Measurements from ENCODE around the gene CCR8. TPM values are rescaled to one million over a fixed set of nuclear protein-coding genes. Genes with fewer than 3 reads are reported as not detected.
"Not testable (repeated sequence)": the region's sequence is repeated elsewhere in the genome, so short reads cannot be mapped to it uniquely, and the experiment has no call there.

CCR8 gene
- polyA plus RNA-seq, 3 donors = not detected

DNA sequence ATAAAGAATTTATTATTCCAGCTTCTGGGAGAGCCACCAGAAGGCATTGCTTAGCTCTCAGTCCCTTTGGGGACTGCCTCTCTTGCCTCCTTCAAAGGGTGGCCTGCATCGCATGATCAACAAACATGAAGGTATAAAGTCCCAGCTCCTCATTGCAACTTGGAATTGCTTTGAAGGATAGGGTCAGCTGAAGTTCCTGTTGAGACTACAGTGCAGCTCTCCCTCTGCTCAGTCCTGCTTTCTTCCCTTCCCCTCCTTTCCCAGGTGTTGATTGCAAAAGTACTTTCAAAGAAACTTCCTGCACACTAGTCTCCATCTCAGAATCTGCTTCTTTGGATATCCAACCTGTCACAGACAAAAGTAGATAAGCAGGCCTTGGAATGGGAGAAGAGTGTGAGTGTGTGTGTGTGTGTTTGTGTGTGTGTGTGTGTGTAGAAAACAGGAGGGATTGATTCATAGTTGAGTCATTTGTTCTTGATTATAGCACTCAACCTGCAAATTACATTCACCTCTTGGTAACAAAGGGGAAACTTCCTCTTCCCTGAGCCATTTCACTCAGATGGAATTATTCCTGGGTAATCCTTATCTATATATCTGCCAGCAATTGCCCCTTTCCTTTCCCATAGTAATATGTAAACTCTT is 13.7 kb downstream of the CCR8 start:
- DNase-seq (ENCODE audit: extremely low read depth in 1 of 11, low read depth in 9 of 11, low spot score in 4 of 11) = no peak

DNA sequence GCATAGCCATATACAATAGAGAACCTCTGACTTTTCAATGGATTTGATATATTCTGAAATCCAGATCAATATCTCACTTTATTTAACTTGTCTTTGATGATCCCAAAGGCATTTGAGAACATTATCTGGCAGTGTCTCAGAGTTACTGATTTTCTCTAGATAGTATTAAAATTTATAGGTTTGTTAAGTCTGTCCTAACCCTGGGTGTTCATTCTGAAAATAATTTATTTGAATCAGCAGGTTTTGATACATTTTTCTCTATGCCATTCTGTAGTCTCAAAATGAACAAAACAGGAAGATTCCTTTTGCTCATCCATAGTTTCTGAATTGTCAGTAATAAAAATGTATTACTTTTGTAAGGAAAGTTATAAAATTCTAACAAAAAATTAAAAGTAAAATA is 14.3 kb downstream of the CCR8 start:
- DNase-seq (ENCODE audit: extremely low read depth in 1 of 11, low read depth in 9 of 11, low spot score in 4 of 11) = no peak

DNA sequence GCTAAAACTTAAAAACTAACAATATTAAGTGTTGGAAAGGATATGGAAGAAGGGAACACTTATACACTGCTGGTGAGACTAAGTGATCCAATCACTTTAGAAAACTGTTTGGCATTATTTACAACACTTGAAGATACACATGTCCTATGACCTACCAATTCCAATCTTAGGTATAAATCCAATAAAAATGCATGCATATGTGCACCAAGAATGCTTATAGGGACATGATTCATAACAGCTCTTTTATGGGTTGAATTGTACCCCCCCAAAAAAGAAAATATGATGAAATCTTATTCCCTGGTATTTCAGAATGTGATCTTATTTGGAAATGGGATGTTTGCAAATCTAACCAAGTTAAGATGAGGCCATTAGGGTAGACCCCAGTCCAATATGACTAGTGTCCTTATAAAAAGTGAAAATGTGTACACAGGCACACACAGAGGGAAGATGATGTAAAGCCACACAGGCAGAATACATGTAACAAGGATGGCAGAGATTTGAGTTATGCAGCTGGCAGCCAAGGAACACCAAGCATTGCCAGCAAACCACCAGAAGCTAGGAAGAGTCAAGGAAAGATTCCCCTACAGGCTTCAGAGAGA is 15.3 kb downstream of the CCR8 start:
- no peak for DNase-seq (ENCODE audit: extremely low read depth in 1 of 11, low read depth in 9 of 11, low spot score in 4 of 11)

GRCh38 chr3:39346785-39347585 is 17.5 kb downstream of the CCR8 start:
- no peak for DNase-seq (ENCODE audit: extremely low read depth in 1 of 11, low read depth in 9 of 11, low spot score in 4 of 11)

- no peak for DNase-seq (ENCODE audit: extremely low read depth in 1 of 11, low read depth in 9 of 11, low spot score in 4 of 11)
These were observed 18.0 kb downstream of the CCR8 start for GRCh38 chr3:39347586-39347876.

- no peak for DNase-seq (ENCODE audit: extremely low read depth in 1 of 11, low read depth in 9 of 11, low spot score in 4 of 11)
These were observed 19.6 kb downstream of the CCR8 start for GRCh38 chr3:39349080-39349479.

DNA sequence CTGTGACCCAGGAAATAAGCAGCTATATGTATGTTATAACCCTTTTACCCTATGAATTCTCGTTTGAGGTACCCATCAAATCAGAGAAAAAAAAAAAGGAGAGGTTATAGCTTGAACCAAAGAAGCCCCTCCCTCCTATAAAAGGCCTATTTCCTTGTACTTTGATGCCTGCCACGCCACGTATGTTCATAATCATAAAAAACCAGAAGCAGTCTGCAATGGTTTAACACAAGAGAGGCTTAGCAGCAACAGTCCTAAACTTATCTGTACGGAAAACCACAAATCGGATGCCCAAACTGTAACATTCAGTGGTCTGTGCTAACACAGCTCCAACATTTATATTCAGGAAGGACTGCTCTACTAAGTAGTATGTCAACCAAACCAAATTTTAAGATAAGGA is 21.2 kb downstream of the CCR8 start:
- DNase-seq (ENCODE audit: extremely low read depth in 1 of 11, low read depth in 9 of 11, low spot score in 4 of 11) = no peak

DNA sequence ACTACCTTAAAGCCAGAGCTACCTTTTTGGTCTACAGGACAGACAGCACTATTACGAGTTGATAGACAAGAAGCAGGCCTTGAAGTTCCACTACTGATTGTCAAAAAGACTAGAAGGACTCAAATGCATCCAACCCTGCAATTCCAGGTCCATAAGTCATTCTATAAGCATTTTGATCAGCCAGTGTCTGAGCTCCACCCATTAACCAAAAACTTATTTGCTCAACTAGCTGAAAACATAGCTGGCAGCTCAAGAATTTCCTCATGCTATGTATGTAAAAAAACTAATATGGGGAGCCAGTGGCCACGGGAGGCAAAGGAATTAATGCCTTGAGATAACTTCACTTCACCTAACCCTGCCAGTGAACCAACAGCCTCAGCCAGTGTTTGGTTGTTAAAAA is 21.6 kb downstream of the CCR8 start:
- not testable (repeated sequence) for DNase-seq (ENCODE audit: extremely low read depth in 1 of 11, low read depth in 9 of 11, low spot score in 4 of 11)

- not testable (repeated sequence) for DNase-seq (ENCODE audit: extremely low read depth in 1 of 11, low read depth in 9 of 11, low spot score in 4 of 11)
These were observed 23.8 kb downstream of the CCR8 start for GRCh38 chr3:39353168-39353927.

DNA sequence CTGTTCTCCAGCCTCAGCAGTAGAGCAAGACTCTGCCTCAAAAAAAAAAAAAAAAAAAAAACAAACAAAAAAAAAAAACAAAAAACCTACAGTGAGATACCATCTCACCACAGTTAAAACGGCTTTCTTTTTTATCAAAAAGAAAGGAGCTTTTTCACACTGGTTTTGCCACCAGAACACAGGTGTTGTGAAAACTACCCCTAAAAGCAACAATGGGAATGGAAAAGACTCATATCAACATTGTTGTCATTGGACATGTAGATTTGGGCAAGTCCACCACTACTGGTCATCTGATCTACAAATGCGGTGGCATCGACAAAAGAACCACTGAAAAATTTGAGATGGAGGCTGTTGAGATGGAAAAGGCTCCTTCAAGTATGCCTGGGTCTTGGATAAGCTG is 28.8 kb downstream of the CCR8 start:
- DNase-seq (ENCODE audit: extremely low read depth in 1 of 11, low read depth in 9 of 11, low spot score in 4 of 11) = no peak

- DNase-seq (ENCODE audit: extremely low read depth in 1 of 11, low read depth in 9 of 11, low spot score in 4 of 11) = no peak
These were observed 31.9 kb downstream of the CCR8 start for GRCh38 chr3:39361252-39361927.

DNA sequence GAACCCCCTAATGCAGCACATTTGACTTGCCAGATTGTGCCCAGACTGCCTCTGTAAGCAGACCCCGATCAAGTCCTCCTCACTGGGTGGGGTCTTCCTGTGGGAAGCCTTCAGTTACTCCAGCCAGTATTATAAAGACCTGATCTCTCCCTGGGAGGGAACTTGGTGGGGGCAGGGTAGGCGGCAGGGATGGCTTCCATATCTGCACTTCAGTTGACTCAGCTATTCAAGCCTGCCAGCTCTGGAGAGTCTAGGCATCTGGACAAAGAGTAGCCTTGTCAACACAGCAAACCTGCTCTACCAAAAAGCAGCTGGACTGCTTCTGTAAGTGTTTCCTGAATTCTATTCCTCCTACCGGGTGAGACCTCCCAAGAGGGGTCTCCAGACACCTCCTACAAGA is 32.7 kb downstream of the CCR8 start:
- DNase-seq (ENCODE audit: extremely low read depth in 1 of 11, low read depth in 9 of 11, low spot score in 4 of 11) = no peak

- DNase-seq (ENCODE audit: extremely low read depth in 1 of 11, low read depth in 9 of 11, low spot score in 4 of 11) = no peak
These were observed 33.3 kb downstream of the CCR8 start for GRCh38 chr3:39362812-39363211.

DNA sequence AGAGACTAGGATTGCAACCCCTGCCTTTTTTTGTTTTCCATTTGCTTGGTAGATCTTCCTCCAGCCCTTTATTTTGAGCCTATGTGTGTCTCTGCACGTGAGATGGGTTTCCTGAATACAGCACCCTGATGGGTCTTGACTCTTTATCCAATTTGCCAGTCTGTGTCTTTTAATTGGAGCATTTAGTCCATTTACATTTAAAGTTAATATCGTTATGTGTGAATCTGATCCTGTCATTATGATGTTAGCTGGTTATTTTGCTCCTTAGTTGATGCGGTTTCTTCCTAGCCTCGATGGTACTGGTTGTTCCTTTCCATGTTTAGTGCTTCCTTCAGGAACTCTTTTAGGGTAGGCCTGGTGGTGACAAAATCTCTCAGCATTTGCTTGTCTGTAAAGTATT is 40.9 kb downstream of the CCR8 start:
- DNase-seq (ENCODE audit: extremely low read depth in 1 of 11, low read depth in 9 of 11, low spot score in 4 of 11) = not testable (repeated sequence)

DNA sequence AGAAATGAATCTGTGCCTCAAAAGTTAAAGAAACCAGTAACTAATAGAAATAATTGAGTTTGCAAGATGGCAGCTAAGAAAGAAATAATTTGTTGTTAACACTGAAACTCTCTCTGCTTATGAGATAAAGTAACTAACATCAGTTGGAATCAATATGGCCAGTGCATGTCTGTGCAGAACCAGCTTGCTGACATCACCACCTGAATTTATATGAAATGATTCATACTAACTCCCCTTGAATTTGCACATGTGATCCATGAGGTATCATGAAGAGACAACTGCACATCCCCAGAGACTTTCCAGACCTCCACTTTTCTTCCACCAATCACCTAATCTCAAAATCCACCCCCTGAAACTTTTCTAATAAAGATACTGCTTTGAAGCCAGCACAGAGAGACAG is 43.3 kb downstream of the CCR8 start:
- DNase-seq (ENCODE audit: extremely low read depth in 1 of 11, low read depth in 9 of 11, low spot score in 4 of 11) = no peak

DNA sequence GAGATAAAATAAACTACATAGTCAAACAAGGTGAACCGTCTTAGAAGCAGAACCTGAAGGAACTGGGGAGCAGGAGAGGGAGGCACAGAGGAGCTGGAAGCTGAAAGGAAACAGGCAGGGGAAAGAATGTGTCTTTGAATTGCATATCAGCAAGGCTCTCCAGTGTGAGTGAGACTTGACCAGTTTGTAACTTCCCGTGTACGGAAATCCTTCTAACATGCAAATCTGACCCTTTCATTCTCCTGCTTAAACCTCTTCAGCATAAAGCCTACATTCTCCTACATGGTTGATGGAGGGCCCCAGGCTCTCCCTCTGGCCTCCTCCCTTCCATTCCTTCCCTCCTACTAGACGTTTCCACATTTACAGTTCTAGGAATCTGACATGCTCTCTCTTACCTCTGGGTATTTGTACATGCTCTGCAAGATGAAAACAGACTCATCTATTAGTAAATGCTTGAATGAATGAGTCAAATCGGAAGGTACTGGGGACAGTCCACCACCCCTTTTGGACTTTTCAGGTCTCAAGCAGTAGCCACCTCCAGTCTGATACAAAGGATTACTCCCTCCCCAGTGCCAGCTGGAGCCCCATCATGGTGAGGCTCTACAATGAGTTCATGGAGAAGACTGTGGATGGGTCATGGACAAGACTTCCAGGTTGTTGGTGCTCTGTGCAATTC is 47.6 kb downstream of the CCR8 start:
- no peak for DNase-seq (ENCODE audit: extremely low read depth in 1 of 11, low read depth in 9 of 11, low spot score in 4 of 11)

- peak in 6 of 11 donors; percentile 6 to 24 (median 22) for DNase-seq (ENCODE audit: extremely low read depth in 1 of 11, low read depth in 9 of 11, low spot score in 4 of 11)
These were observed 48.6 kb downstream of the CCR8 start for GRCh38 chr3:39378088-39378487.

- no peak for DNase-seq (ENCODE audit: extremely low read depth in 1 of 11, low read depth in 9 of 11, low spot score in 4 of 11)
These were observed 49.7 kb downstream of the CCR8 start for GRCh38 chr3:39378957-39379777.

All from renal cortex interstitium (tissue), 11 donors.